ENCODE results near the gene GRHL1.

Gene GRHL1

GRCh38 chr2:9939587-9940485 lies 11.7 kb upstream of the GRHL1 start:
- Mint-ChIP-seq H3K27ac (no peak overlapping the region), H3K4me1 (ENCODE audit: low read depth) (no peaks in the 10 kb centered on the region), H3K4me3 (no peak overlapping the region), H3K9me3 (no peaks in the 10 kb centered on the region), H3K36me3 (ENCODE audit: low read depth) (no peaks in the 10 kb centered on the region), H3K27me3 (ENCODE audit: low read depth) (peaks cover 5% of the 10 kb centered on the region)
- DNase-seq (ENCODE audit: low spot score) = no peak

GRCh38 chr2:9941196-9941995 lies 10.1 kb upstream of the GRHL1 start:
- no peaks in the 10 kb centered on the region for H3K36me3 Mint-ChIP-seq (ENCODE audit: low read depth)
- DNase-seq (ENCODE audit: low spot score) = no peak
- H3K4me3 Mint-ChIP-seq = no peak overlapping the region
- peaks cover 19% of the 10 kb centered on the region for H3K27me3 Mint-ChIP-seq (ENCODE audit: low read depth)
- no peaks in the 10 kb centered on the region for H3K4me1 Mint-ChIP-seq (ENCODE audit: low read depth)
- no peaks in the 10 kb centered on the region for H3K9me3 Mint-ChIP-seq
- no peak overlapping the region for H3K27ac Mint-ChIP-seq

- no peaks in the 10 kb centered on the region for H3K4me1 Mint-ChIP-seq (ENCODE audit: low read depth)
- H3K27ac Mint-ChIP-seq = no peak overlapping the region
- H3K36me3 Mint-ChIP-seq (ENCODE audit: low read depth) = no peaks in the 10 kb centered on the region
- no peak overlapping the region for H3K4me3 Mint-ChIP-seq
- no peak for DNase-seq (ENCODE audit: low spot score)
- H3K9me3 Mint-ChIP-seq = no peaks in the 10 kb centered on the region
- peaks cover 21% of the 10 kb centered on the region for H3K27me3 Mint-ChIP-seq (ENCODE audit: low read depth)
Observed at GRCh38 chr2:9941996-9942390, 9.5 kb upstream of the GRHL1 start.

GRCh38 chr2:9944330-9944758 lies 7.1 kb upstream of the GRHL1 start:
- peaks cover 33% of the 10 kb centered on the region for H3K27me3 Mint-ChIP-seq (ENCODE audit: low read depth)
- H3K4me3 Mint-ChIP-seq = no peak overlapping the region
- no peak for DNase-seq (ENCODE audit: low spot score)

GRCh38 chr2:9945596-9945995 lies 5.9 kb upstream of the GRHL1 start:
- Mint-ChIP-seq H3K9me3 (no peaks in the 10 kb centered on the region), H3K27ac (no peak overlapping the region), H3K4me1 (ENCODE audit: low read depth) (peaks cover 2% of the 10 kb centered on the region), H3K4me3 (no peak overlapping the region), H3K27me3 (ENCODE audit: low read depth) (peaks cover 43% of the 10 kb centered on the region), H3K36me3 (ENCODE audit: low read depth) (no peaks in the 10 kb centered on the region)
- DNase-seq (ENCODE audit: low spot score) = no peak

More at GRCh38 chr2:9944330-9944758, 7.1 kb upstream of the GRHL1 start:
- H3K27ac Mint-ChIP-seq = no peak overlapping the region
- no peaks in the 10 kb centered on the region for H3K36me3 Mint-ChIP-seq (ENCODE audit: low read depth)
- H3K4me1 Mint-ChIP-seq (ENCODE audit: low read depth) = no peaks in the 10 kb centered on the region
- H3K9me3 Mint-ChIP-seq = no peaks in the 10 kb centered on the region

DNA sequence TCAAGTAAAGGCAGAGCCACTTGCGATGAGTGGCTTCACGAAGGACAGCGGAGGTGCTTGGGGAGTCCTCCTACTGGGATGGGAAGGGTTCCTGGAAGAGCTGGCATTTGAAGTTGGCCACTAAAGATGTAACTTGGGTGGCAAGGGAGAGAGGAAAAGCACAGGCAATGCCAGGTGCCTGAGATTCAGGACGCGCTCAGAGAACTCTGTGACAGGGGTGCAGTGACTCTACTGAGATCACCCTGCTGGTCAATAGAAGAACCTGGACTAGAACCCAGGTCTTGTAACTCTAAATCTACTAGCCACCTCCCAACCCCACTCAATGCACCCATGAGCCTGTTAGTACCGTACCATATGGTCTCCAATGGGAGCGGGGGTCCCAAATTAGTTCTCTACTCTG lies 5.4 kb upstream of the GRHL1 start:
- no peak overlapping the region for H3K27ac Mint-ChIP-seq
- DNase-seq (ENCODE audit: low spot score) = no peak
- peaks cover 2% of the 10 kb centered on the region for H3K4me1 Mint-ChIP-seq (ENCODE audit: low read depth)
- H3K4me3 Mint-ChIP-seq = no peak overlapping the region
- no peaks in the 10 kb centered on the region for H3K9me3 Mint-ChIP-seq
- H3K36me3 Mint-ChIP-seq (ENCODE audit: low read depth) = no peaks in the 10 kb centered on the region
- H3K27me3 Mint-ChIP-seq (ENCODE audit: low read depth) = peaks cover 43% of the 10 kb centered on the region

DNA sequence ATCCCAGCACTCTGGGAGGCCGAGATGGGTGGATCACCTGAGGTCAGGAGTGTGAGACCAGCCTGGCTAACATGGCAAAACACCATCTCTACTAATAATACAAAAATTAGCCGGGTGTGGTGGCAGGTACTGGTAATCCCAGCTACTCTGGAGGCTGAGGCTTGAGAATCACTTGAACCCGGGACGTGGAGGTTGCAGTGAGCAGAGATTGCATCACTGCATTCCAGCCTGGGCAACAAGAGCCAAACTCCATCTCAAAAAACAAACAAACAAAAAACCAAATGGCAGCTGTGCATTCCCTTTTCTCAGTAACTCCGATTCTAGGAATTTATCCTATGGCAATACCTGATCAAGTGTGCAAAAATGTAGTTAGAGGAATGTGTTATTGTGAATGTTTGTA lies 4.7 kb upstream of the GRHL1 start:
- Mint-ChIP-seq H3K4me1 (ENCODE audit: low read depth) (peaks cover 2% of the 10 kb centered on the region), H3K4me3 (no peak overlapping the region)

GRCh38 chr2:9948721-9949120 lies 2.8 kb upstream of the GRHL1 start:
- peak overlapping the region; percentile 34 for H3K27ac Mint-ChIP-seq
- H3K36me3 Mint-ChIP-seq (ENCODE audit: low read depth) = no peaks in the 10 kb centered on the region
- no peaks in the 10 kb centered on the region for H3K9me3 Mint-ChIP-seq
- no peak for DNase-seq (ENCODE audit: low spot score)
- peaks cover 59% of the 10 kb centered on the region for H3K27me3 Mint-ChIP-seq (ENCODE audit: low read depth)
- peaks cover 9% of the 10 kb centered on the region for H3K4me1 Mint-ChIP-seq (ENCODE audit: low read depth)
- no peak overlapping the region for H3K4me3 Mint-ChIP-seq

More for the DNA sequence above, 4.7 kb upstream of the GRHL1 start:
- H3K36me3 Mint-ChIP-seq (ENCODE audit: low read depth) = no peaks in the 10 kb centered on the region
- H3K9me3 Mint-ChIP-seq = no peaks in the 10 kb centered on the region
- no peak overlapping the region for H3K27ac Mint-ChIP-seq
- no peak for DNase-seq (ENCODE audit: low spot score)
- H3K27me3 Mint-ChIP-seq (ENCODE audit: low read depth) = peaks cover 43% of the 10 kb centered on the region

DNA sequence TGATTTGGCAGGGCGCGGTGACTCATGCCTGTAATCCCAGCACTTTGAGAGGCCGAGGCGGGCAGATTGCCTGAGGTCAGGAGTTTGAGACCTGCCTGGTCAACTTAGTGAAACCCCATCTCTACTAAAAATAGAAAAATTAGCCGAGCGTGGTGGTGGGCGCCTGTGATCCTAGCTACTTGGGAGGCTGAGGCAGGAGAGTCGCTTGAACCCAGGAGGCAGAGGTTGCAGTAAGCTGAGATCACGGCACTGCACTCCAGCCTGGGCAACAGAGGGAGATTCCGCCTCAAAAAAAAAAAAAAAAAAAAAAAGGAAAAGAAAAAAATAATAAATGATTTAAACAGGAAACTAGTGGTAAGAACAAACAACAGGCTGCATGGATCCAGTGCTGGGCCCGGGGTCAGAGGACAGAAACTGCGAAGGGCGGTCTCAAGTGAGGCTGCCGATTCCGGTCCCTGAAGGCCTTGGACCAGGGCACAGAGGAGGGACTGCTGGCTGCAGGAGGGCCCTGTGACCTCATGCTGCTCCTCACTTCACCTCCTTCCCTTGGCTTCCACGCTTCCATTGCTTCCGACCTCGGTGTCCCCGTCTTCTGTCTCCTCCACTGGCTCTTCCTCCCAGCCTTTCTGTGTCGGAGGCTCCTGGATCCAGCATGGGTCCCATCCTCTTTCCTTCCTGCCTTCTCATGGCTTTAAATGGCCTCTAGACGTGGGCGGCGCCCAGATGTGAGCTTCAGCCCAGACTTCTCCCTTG lies 2.1 kb upstream of the GRHL1 start:
- Mint-ChIP-seq H3K4me1 (ENCODE audit: low read depth) (peaks cover 9% of the 10 kb centered on the region), H3K27me3 (ENCODE audit: low read depth) (peaks cover 63% of the 10 kb centered on the region), H3K27ac (no peak overlapping the region), H3K4me3 (peak overlapping the region; percentile 90), H3K9me3 (no peaks in the 10 kb centered on the region), H3K36me3 (ENCODE audit: low read depth) (no peaks in the 10 kb centered on the region)
- DNase-seq (ENCODE audit: low spot score) = no peak

GRCh38 chr2:9949992-9950520 lies 1.4 kb upstream of the GRHL1 start:
- no peak for DNase-seq (ENCODE audit: low spot score)
- no peaks in the 10 kb centered on the region for H3K36me3 Mint-ChIP-seq (ENCODE audit: low read depth)
- H3K4me1 Mint-ChIP-seq (ENCODE audit: low read depth) = peaks cover 9% of the 10 kb centered on the region
- no peak overlapping the region for H3K27ac Mint-ChIP-seq
- H3K4me3 Mint-ChIP-seq = peak overlapping the region; percentile 90
- H3K27me3 Mint-ChIP-seq (ENCODE audit: low read depth) = peaks cover 63% of the 10 kb centered on the region
- no peaks in the 10 kb centered on the region for H3K9me3 Mint-ChIP-seq

DNA sequence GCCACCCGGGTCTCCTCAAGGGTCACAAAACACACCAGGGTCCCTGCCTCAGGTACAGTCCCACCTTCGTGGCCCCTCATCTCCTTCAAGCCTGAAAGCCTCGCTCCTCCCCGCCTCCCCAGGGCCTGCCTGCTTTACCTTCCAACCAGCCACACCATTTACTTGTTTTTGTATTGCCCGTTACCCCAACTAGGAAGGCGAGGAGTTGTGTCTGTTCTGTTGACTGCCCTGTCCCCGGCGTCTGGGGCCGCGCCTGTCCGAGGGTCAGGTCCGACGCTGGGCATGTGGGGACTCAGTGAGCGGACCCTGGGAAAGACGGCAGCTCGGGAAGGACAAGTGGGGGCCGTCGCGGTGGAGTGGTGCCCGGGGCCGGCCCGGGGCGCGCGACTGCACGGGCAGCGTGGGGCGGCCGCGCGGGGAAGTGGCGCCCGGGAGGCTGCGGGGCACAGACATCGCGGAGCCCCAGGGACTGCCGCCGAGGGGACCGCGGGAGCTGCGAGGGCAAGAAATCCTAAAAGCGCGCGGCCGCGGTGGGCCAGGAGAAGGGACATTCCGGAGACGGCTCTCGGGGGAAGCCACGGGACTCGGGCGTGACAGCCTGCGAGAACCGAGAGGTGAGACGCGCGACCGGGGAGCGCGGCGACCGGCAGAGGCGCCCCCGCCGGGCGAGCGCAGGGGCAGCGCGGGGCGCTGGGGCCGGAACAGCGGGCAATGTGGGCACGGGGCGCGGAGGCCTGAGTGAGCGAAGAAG lies 797 bp upstream of the GRHL1 start:
- H3K9me3 Mint-ChIP-seq = no peaks in the 10 kb centered on the region
- H3K4me1 Mint-ChIP-seq (ENCODE audit: low read depth) = peaks cover 9% of the 10 kb centered on the region
- H3K36me3 Mint-ChIP-seq (ENCODE audit: low read depth) = no peaks in the 10 kb centered on the region
- H3K4me3 Mint-ChIP-seq = peak overlapping the region; percentile 90
- DNase-seq (ENCODE audit: low spot score) = no peak
- H3K27me3 Mint-ChIP-seq (ENCODE audit: low read depth) = peaks cover 58% of the 10 kb centered on the region
- peak overlapping the region; percentile 71 for H3K27ac Mint-ChIP-seq

- H3K27ac Mint-ChIP-seq = no peak overlapping the region
Observed at GRCh38 chr2:9951272-9951521, 296 bp upstream of the GRHL1 start.

GRCh38 chr2:9952286-9952737 lies 819 bp downstream of the GRHL1 start:
- Mint-ChIP-seq H3K27ac (no peak overlapping the region), H3K4me1 (ENCODE audit: low read depth) (peaks cover 9% of the 10 kb centered on the region), H3K27me3 (ENCODE audit: low read depth) (peaks cover 55% of the 10 kb centered on the region), H3K9me3 (no peaks in the 10 kb centered on the region), H3K36me3 (ENCODE audit: low read depth) (no peaks in the 10 kb centered on the region), H3K4me3 (peak overlapping the region; percentile 59)
- no peak for DNase-seq (ENCODE audit: low spot score)

More at GRCh38 chr2:9951272-9951521, 296 bp upstream of the GRHL1 start:
- Mint-ChIP-seq H3K9me3 (no peaks in the 10 kb centered on the region), H3K4me1 (ENCODE audit: low read depth) (peaks cover 9% of the 10 kb centered on the region), H3K36me3 (ENCODE audit: low read depth) (no peaks in the 10 kb centered on the region), H3K4me3 (peak overlapping the region; percentile 90), H3K27me3 (ENCODE audit: low read depth) (peaks cover 55% of the 10 kb centered on the region)
- no peak for DNase-seq (ENCODE audit: low spot score)
